ENCODE measurements around the gene KIAA1671.

Gene KIAA1671

DNA sequence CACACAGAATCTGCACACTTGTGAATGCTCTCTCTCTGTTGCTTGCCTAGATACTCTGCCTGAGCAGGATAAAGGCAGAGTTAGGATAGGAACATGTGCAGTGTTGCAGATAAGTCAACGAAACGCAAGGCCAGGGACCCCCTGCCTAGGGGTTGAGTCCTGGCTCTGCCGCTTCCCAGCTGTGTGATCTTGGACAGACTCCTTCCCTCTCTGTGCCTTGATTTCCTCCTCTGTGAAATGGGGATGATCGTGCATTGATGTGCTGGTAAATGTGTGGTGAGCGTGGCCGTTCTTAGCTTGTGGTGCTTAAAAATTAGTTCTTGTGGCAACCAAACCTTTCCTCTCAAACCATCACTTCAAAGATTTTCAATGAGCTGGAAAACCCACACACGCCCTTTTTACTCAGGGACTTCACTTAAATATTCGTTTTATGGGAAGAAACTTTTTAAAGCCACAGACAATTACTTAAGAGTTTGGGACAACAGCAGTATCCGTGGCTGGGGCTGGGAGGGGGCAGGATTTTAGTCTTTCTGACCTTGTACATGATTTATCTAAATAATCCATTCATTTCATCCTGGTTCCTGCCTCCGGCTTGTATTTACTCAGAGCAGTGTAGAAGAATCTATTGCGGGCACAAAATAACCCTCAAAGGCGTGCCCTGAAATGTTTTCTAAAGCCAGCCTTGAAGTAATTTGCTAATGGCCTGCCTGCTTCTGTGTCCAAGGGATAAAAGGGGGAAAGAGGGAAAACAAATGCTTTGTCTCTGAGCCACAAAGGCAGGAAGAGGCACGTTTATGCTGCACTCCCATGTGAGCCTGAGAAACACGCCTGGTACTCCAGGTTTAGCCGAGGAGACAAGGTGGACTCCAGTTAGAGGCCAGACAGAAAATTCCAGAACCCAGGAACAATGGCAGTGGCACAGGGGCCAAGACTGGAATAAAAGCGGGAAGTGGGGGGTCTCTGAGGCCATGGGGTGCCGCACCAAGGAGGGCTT, 162.2 kb downstream of the KIAA1671 start:
- DNase-seq (ENCODE audit: low read depth): no peak

DNA sequence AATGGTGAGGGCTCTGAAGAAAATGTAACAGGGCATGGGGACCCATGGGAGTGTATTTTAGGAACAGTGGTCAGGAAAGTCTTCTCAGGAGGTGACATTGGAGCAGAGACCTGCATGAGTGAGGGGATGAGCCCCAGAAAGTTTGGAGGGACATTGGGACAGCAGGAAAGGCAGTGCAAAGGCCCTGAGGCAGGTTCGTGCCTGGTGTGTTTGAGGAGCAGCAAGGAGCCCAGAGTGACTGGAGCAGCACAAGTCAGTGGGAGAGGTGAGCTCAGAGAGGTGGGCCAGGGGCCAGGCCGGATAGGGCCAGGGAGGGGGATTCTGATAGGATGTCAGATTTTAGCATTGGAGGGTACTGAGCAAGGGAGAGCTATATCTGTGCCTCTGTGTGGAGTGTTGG, 167.1 kb downstream of the KIAA1671 start:
- DNase-seq (ENCODE audit: low read depth): no peak

DNA sequence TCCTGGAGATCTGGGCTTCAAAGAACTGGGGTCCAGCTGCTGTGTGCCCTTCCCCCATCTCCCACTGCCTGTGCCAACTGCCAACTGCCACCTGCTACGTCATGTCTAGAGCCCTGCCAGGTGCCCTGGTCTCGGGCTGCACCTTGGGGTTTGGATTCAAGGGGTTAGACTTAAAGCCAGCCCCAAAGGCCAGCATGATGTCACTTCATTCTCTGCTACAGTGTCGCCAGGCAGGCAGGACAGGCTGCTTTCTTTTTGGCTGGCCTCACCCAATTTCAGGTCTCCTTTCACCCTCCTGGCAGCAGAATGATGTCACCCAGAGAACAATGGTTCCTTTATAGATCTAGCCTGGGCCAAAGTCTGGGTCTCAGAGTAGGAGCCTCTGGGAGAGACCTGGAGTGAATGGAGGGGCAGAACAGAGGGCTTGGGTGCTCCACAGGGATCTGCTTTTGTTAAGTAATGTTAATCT, 167.6 kb downstream of the KIAA1671 start:
- DNase-seq (ENCODE audit: low read depth): no peak

DNA sequence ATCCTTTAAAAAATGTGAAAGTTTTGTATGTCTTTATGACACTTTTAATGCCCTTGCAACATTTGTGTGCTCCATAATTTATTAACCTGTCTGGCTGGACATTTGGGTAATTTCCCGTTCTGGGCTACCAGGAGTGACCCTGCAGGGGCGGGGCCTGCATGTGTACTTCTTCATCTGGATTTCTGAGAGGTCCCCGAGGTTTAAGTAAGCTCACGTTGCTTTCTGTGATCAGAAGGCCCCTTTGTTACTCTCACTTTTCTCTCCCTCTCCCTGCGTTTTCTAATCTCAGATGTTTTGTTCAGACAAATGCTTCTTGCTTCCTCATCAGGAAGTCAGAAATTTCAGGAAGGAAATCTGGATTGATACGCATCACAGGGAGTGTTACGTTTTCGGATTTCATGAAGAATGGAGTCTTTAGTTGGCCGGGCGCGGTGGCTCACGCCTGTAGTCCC, 168.3 kb downstream of the KIAA1671 start:
- no peak for DNase-seq (ENCODE audit: low read depth)

DNA sequence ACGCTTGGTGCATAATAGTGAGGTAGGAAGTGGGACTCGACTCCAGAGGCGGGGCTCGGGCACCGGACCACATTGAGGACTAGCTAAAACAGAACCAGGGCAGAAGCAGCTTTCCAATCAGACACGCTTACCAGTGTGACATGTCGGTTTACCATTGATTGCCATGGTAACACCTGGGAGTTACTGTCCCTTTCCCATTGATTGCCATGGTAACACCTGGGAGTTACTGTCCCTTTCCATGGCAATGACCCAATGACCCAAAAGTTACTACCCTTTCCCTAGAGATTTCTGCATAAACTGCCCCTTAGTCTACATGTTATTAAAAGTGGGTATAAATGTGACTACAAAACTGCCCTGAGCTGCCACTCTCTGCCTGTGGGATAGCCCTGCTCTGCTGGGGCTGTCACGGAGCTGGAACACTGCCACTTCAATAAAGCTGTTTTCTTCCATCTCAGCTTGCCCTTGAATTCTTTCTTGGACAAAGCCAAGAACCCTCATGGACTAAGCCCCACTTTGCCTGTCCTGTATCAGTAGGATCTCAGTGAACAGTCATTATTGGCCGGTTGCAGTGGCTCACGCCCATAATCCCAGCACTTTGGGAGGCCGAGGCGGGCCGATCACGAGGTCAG, 169.7 kb downstream of the KIAA1671 start:
- DNase-seq (ENCODE audit: low read depth): no peak

DNA sequence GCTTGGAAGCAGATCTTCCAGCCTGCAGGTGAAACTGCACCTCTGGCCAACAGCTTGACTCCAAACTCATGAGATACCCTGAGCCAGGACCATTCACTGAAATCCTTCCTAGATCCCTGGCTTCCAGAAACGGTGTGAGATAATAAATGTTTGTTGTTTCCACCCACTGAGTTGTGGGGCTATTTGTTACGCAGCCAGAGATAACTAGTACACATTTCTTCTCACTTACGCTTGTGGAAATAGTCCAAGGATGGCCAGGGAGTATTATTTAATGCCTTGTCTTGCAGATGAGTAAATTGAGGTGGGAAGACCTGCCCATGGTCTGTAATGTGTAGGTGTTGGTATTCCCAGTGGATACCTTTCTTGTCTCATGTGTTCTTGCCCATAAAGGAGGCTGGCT, 171.2 kb downstream of the KIAA1671 start:
- no peak for DNase-seq (ENCODE audit: low read depth)

DNA sequence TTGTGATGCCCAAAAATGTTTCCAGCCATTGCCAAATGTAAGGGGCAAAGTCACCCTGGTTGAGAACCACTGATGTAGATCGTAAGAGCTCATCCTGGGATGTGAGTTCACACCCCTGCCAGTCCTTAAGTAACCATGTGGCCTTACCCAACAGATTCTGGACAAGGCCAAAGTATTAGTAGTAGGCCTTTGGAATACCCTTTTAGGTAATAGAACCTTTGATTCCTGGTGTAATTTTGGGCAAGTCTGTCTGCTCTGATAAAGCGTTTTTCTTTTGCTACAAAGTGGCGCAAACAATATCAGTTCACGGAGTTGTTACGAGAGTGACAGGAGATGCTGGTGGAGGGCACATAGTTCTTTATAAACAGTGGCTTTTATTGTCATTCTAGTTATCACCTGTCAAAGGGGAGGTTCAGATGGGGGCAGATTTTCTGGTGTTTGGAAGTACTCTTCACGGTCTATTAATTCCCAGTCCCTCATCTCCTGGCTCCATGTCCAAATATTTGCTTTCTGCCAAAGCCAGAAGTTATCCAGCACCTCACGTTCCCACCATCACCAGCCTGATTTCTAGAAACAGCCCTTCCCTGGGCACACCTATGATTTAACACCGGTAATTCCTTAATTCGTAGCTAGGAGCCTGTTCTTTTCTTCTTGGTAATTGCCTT, 173.3 kb downstream of the KIAA1671 start:
- DNase-seq (ENCODE audit: low read depth): no peak

DNA sequence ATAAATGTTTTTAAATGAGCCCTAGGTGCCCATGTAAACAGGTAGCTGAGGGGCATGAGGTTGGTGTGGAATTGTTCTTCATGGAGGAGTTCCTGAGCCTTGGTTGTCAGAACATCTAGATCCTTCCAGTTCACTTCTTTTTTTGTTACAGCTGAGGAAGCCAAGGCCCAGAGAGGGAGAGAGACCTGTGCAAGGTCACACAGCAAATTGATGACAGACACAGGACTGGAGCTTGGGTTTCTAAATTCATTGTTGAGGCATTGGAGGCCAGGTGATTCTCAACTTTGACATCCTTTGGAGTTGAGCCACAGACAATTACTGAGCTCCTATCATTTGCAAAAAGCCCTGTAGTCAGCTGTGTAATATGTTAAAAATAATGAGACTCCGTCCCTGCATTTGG, 174.0 kb downstream of the KIAA1671 start:
- no peak for DNase-seq (ENCODE audit: low read depth)

DNA sequence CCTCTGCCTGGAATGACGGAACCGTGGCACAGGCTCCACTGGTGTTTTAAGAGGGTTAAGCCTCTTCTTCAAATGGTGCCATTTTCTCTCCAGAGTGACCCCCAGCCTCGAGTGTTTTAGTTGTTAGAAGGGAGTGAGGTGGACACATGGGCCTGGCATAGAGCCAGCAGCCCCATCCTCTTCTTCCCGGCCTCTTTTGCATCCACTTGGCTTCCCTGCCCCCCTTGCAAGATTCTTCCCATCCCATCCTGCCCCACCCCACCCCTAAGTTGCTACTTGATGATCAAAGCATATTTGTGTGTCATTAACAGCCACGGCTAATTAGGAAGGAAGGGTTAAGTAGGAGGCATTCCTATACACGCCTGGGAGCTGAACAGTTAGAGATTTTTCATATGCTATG, 174.8 kb downstream of the KIAA1671 start:
- DNase-seq (ENCODE audit: low read depth): no peak

DNA sequence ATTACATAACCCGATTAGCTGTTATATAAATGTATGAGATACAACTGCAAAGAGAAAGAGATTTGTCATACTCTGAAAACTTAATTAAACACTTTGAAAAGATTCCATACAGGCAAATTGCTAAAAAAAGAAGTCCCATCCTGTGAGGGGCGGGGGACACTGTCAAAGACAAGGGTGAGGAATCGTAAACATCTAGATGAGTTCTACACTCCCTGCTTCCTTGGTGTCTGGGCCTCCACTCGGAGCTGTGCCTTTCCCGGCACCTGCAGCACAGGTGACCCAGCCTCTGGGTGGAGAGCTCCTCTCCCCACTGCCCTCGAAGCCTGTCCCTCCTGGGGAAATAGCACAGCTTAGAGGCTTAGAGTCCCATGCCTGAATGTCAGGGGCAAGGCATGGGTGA, 177.9 kb downstream of the KIAA1671 start:
- DNase-seq (ENCODE audit: low read depth): no peak

DNA sequence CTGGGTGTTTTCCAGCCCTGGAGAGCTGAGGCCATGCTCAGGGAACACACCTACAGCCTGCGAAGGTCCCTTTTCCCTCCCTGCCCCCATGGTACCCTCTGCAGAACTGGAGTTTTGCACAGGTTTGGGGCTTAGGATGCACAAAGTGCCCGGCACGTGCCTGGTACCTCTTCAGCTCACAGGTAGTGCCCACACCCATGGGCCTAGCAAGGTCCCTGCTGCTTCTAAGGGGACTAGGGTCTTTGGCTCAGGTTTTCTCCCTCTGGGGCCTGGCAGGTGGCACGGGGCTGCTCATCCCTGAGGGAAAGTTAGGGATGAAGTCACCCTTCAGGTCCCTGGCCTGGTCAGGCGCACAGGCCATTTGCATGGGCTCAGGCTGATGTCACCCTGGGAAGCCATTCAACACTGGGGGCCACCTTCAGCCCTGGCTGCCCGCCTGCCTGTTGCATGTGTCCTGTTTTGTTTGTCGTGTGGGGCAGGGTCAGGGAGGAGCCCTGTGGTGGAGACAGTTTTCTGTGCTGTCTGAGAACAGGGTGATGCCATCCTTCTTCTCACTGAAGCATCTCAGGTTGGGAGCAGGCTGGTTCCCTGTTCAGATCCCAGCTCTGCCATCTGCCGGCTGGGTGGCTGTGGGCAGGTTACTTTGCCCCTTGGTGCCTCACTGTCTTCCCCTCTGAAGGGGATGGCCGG, 178.8 kb downstream of the KIAA1671 start:
- DNase-seq (ENCODE audit: low read depth): no peak

DNA sequence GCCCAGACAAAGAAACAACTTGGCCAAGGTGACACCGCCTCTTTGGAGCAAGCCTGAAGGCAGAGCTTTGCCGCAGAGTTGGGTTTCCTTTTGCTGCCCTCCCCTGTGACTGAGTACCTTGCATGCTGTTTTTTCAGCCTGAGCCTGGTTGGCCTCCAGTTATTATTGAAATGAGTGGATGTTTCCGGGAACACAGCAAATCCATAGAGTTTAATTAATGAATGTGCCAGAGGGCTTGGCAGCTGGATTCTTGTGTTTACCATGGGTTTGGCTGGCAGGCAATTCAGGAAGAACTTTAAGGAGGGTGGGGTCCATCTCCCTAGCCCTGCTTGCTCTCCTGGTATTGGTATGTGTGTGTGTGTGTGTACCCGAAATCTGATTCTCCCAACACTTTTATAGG, 181.5 kb downstream of the KIAA1671 start:
- no peak for DNase-seq (ENCODE audit: low read depth)

DNA sequence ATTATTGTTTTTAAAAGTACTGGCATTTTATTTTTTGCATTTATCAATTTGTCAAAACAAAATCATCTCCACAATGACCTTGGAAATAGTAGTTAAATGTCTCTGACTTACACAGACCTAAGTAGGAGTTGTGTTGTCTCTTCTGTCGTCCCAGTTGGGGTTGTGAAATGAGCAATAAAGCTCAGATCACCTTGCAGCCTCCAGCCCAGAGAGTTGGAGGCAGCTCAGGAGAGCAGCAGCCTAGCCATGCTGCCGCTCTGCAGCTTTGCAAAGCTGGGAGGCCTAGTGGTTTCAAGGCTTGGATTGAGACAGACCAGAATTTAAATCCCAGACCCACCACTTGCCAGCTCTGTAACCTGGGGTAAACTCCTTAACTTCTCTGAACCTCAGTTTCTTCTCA, 181.9 kb downstream of the KIAA1671 start:
- no peak for DNase-seq (ENCODE audit: low read depth)

DNA sequence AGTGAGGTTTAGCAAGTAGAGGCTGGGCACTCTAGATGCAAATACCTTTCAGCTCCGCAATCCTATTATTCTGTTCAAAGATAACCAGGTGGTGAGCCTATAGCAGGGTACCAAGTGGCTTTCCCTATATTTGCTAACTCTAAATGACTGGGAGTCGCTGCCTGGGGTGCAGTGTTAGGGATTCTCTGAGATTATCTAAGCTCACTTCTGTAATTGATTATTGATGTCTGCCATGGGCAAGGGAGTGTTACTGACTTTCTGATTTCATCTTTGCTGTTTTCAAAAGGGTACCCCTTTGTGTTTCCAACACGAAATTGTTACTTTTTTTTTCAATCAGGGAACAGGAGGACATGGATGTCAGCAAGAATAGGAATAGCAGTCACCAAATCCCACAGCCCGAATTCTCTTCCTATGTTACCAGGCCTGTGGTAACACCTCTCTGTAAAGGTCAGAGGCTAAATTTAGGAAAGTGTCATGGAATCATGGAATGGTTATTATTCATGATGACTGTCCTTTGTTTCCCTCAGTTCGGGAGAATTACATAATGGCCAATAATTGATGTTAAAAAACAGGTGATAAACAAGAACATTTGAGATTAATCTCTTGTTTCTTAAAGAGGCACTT, 184.5 kb downstream of the KIAA1671 start:
- DNase-seq (ENCODE audit: low read depth): no peak

DNA sequence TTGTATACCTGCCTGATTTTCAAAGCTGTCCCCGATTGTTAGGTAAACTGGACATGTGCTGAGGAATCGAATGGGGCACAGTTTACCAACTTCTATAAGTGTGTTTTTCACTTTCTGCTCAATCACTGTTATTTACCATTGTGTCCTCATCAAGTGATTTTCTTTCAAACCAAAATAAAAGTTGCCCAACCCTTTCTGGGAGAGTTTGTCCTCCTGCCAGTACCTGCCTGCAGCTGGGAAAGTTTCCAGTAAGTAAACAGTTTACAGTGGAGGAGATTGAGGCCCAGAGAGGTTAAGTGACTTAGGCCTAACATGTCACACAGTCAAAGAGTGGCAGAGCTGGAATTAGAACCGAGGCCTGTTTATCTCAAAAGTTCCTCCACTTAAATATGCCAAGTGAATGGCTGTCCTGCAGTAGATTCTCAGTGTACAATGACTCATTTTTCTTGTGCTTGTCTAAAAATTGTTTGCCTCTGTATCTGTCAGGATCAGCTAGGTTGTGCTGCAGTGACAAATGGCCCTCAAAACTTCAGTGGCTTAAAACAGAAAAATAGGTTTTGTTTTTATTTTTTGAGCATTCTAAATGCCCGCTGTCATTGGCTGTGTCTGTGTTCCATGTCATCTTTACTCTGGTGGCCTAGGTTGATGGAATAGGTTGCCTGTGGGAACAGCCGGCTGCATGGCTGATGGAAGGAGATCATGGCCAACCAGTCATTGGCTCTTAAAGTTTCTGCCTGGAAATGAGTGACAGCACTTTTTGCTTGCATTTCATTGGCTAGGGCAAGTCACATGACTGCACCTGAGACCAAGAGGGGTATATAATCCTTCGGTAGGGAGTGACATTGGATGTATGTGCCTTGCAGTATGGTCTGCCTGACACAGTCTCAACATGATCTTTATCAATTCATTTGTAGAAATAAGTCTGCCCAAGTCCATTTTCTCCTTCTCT, 185.3 kb downstream of the KIAA1671 start:
- no peak for DNase-seq (ENCODE audit: low read depth)

DNA sequence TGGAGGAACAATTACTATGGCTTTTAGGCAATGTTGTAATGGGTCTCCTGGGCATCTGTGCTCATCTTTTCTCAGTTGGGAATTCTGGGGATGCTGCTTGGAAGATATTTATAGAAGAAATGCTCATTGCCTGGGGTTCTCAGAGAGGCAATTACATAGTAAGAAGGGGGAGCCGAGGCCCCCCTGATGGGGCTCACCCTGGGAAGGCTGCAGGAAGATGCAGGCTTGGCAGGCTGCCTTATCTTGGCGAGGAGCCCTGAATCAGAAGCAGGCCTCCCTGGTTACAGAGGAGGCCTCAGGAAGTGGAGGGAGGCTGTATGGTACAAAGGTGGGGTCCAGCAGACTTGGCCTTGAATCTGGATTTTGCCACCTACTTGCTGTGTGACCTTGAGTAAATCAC, 186.5 kb downstream of the KIAA1671 start:
- DNase-seq (ENCODE audit: low read depth): no peak

DNA sequence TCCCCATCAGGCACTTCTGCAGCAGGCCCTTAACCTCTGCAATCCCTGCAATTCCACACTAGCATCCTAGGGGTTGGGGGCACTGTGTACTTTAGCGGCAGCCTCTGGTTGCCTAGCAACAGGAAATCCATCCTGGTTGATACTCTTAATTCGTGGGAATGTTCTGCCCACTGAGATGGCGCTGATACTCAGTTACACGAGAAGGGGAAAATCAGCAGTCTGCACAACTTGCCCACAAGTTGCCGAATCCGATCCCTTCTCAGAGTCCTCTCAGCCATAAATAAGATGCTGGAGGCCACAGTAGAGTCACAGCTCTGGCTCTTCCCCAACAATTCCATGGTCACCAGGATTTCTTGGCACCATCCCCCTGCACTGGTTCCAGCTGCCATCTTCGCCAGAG, 189.6 kb downstream of the KIAA1671 start:
- no peak for DNase-seq (ENCODE audit: low read depth)

DNA sequence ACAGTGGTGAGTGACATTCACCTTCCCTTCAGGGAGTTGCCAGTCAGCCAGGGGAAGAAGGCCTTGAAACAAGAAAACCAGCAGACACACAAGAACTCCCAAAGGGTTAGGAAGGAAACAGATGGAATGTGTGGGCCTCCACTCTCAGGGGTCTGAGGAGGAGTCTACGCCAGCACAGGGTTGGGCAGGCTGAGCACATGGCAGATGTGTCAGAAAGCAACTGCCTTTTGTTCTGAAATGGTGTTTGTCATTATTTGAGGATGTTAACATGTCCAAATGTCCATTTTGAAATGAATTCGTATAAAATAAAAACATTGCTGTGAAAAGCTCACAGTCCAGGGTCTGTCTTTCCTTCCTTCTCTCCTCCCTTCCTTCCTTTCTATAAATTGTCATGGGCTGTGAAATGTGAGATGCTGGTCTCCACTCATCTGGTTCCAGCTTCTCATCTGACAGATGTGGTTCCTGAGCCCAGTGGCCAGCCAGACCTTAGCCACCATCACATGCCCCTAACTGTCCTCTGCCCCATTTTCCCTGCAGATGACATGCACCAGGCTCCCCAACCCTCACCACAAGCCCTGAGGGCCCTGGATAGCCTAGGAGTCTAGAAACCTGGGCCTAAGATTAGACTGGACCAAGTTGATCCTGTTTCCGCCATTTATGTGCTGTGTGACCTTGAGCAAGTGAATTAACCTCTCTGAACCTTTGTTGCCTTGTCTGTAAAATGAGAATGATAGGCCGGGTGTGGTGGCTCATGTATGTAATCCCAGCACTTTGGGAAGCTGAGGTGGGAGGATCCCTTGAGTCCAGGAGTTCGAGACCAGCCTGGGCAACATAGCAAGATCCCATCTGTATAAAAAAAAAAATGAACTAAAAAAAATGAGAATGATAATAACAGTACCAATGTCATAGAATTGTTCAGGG, 190.9 kb downstream of the KIAA1671 start:
- no peak for DNase-seq (ENCODE audit: low read depth)

DNA sequence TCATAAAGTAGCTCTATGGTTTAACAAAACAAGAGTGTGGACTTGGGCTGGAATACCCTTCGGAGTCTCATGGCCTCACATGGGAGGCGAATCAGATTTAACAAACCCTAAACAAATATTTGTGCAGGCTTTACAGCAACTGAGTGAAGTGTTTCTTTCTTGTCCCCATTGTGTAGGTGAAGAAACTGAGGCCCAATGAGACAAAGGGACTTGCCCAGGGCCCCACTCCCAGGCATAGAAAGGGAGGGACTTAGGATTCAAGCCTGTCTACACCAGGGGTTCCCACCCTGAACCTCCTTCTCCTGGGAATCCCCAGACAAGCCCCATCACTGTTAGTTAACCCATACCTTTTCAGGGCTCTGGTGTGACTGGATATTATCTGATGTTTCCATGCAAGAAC, 192.0 kb downstream of the KIAA1671 start:
- no peak for DNase-seq (ENCODE audit: low read depth)
